PC-3 (cell line): ENCODE measurements around the gene SNUPN. TPM values are rescaled to one million over a fixed set of nuclear protein-coding genes. Genes with fewer than 3 reads are reported as not detected.
A peak's percentile ranks its signal among the peaks of the same experiment; 100 is the strongest.
"Not testable (repeated sequence)": the region's sequence is repeated elsewhere in the genome, so short reads cannot be mapped to it uniquely, and the experiment has no call there.

ENCODE experiments used
- ATAC-seq: fragments of 200-7000 bp; cut with Tn5 transposase; 2 replicates; pipeline ENCODE4 v1.9.1; 2020; ENCODE audit warnings: mild to moderate bottlenecking, moderate library complexity
- BruUV-seq: library from RNA; stranded (reverse); fragments of 400-500 nt; replicated peaks from 2 replicates; lab custom pipeline; 2021; lab: Mats Ljungman, UMichigan
- CTCF ChIA-PET: fragments of 300-600 bp; sonication (Branson Sonifier 250); formaldehyde crosslinking; loops from one replicate; lab custom pipeline; 2022; ENCODE audit warnings: antibody characterized with exemption; lab: Charles Lee
- POLR2A ChIA-PET: fragments of 300-600 bp; sonication (Branson Sonifier 250); formaldehyde crosslinking; loops from one replicate; lab custom pipeline; 2022; ENCODE audit warnings: antibody characterized with exemption; ENCODE audit not compliant: unreplicated experiment; lab: Charles Lee
- DNase-seq: peaks from one replicate; pipeline ENCODE4 v3.0.0-alpha.2; 2015
- H2AFZ ChIP-seq: fragments of 300-600 bp; sonication (generic); 2 replicates; pipeline ENCODE4 v1.6.0; 2016; ENCODE audit warnings: antibody characterized with exemption, low read length
- H3F3A ChIP-seq: fragments of 300-600 bp; sonication (generic); one replicate; pipeline ENCODE4 v1.6.0; 2017; ENCODE audit warnings: antibody characterized with exemption, low read length, control low read depth, mild to moderate bottlenecking; ENCODE audit not compliant: unreplicated experiment
- H3K27ac ChIP-seq: fragments of 300-600 bp; sonication (generic); 2 replicates; pipeline ENCODE4 v1.5.1; 2016; ENCODE audit warnings: mild to moderate bottlenecking, low read length
- H3K27me3 ChIP-seq: fragments of 300-600 bp; sonication (generic); 2 replicates; pipeline ENCODE4 v1.6.1; 2016; ENCODE audit warnings: low read length, mixed read lengths
- H3K36me3 ChIP-seq: fragments of 300-600 bp; sonication (generic); 2 replicates; pipeline ENCODE4 v1.6.1; 2016; ENCODE audit warnings: low read depth, mixed run types, low read length, mixed read lengths
- H3K4me1 ChIP-seq: fragments of 300-600 bp; sonication (generic); 2 replicates; pipeline ENCODE4 v1.5.1; 2016; ENCODE audit warnings: low read length; ENCODE audit not compliant: insufficient read depth
- H3K4me2 ChIP-seq: fragments of 300-600 bp; sonication (generic); 2 replicates; pipeline ENCODE4 v1.6.0; 2016; ENCODE audit warnings: low read length
- H3K4me3 ChIP-seq: fragments of 300-600 bp; sonication (generic); 2 replicates; pipeline ENCODE4 v1.5.1; 2016; ENCODE audit warnings: mild to moderate bottlenecking, low read length, mixed read lengths
- H3K79me2 ChIP-seq: fragments of 300-600 bp; sonication (generic); 2 replicates; pipeline ENCODE4 v1.6.1; 2017; ENCODE audit warnings: low read length, mixed read lengths
- H3K9ac ChIP-seq: fragments of 300-600 bp; sonication (generic); 2 replicates; pipeline ENCODE4 v1.6.0; 2016; ENCODE audit warnings: mild to moderate bottlenecking, low read length
- H3K9me2 ChIP-seq: fragments of 300-600 bp; sonication (generic); replicated peaks from 2 replicates; pipeline ENCODE4 v1.6.1; 2016; ENCODE audit warnings: mixed run types, low read length, mixed read lengths
- H3K9me3 ChIP-seq: fragments of 300-600 bp; sonication (generic); 2 replicates; pipeline ENCODE4 v1.6.1; 2016; ENCODE audit warnings: low read length, mixed read lengths
- H4K20me1 ChIP-seq: fragments of 300-600 bp; sonication (generic); 2 replicates; pipeline ENCODE4 v1.6.1; 2016; ENCODE audit warnings: low read length, mixed read lengths
- EZH2 ChIP-seq: fragments of 300-600 bp; sonication (generic); IDR thresholded peaks from one replicate; pipeline ENCODE4 v1.6.1; 2017; ENCODE audit warnings: antibody characterized with exemption, mild to moderate bottlenecking, low read length; ENCODE audit not compliant: unreplicated experiment
- EZH2phosphoT487 ChIP-seq: fragments of 300-600 bp; sonication (generic); IDR thresholded peaks from 2 replicates; pipeline ENCODE4 v1.6.1; 2018; ENCODE audit warnings: mild to moderate bottlenecking, antibody characterized with exemption, low read length, borderline replicate concordance
- intact Hi-C: fragments of 100-400 bp; cut with micrococcal nuclease; formaldehyde crosslinking; loops from 2 replicates; pipeline ENCODE4 v1.9.0; 2023
- total RNA-seq: library from RNA; depleted of rRNA; stranded (reverse); fragments of >200 nt; gene quantifications from 2 replicates; pipeline ENCODE4 v1.2.3, GENCODE V29; 2014
- TF ChIP-seq, protein P1 (sequence below): fragments of 300-600 bp; sonication (generic); conservative IDR thresholded peaks from 2 replicates; pipeline ENCODE4 v1.5.1; 2017; ENCODE audit warnings: antibody characterized with exemption, low read depth, mild to moderate bottlenecking, low read length

SNUPN gene
- total RNA-seq, 1 experiment from 2014 or later, result 7.9 TPM

DNA sequence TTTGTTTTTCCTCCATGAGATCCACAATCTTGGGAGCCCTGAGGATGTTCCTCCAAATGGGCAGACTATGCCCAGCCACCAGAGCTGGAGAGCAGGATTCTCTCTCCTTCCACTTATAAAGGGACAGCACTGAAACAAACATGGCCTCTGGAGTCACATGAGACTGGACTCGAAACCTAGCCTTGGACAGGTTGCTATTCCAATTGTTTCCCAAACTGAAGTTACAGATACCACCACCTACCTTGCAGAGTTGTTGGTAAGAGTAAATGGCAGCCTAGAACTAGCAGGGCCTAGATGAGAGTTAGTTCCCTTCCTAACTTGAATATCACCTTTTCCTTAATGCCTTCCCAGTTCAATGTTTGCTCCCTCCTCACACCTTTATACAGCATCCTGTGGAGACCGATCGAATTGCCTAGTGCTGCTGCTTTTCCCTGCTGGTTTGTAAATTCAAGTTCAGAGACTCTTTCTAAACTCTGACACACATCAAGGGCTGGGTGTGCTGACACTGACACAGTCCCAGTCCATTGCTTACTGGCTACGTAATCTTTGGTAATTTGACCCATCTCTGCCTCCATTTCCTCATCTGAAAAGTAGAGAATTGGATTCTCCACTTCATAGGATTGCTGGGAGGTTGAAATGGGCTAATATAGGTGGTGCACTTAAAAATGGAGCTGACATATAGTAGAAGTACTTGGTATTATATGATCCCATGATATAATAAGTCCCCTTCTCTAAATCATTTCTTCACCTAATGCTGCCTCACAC, 11.9 kb upstream of the SNUPN start:
- no peaks in the 10 kb centered on the region for H3F3A ChIP-seq
- no peak overlapping the region for H2AFZ ChIP-seq
- no peak for DNase-seq
- H3K4me1 ChIP-seq, result peaks cover 12% of the 10 kb centered on the region
- H3K27me3 ChIP-seq, result no peaks in the 10 kb centered on the region
- peaks cover 33% of the 10 kb centered on the region for H3K79me2 ChIP-seq
- TF ChIP-seq EZH2phosphoT487 (no peak), EZH2 (no peak)
- TF ChIP-seq, protein P1, sequence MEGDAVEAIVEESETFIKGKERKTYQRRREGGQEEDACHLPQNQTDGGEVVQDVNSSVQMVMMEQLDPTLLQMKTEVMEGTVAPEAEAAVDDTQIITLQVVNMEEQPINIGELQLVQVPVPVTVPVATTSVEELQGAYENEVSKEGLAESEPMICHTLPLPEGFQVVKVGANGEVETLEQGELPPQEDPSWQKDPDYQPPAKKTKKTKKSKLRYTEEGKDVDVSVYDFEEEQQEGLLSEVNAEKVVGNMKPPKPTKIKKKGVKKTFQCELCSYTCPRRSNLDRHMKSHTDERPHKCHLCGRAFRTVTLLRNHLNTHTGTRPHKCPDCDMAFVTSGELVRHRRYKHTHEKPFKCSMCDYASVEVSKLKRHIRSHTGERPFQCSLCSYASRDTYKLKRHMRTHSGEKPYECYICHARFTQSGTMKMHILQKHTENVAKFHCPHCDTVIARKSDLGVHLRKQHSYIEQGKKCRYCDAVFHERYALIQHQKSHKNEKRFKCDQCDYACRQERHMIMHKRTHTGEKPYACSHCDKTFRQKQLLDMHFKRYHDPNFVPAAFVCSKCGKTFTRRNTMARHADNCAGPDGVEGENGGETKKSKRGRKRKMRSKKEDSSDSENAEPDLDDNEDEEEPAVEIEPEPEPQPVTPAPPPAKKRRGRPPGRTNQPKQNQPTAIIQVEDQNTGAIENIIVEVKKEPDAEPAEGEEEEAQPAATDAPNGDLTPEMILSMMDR, result no peak
- no peaks in the 10 kb centered on the region for H3K36me3 ChIP-seq
- ATAC-seq, result no peak
- intact Hi-C loops, result loop anchor here (2.0 kb wide), 1 partner anchor 45 kb away; no protein-coding TSS in a partner anchor
- no peaks in the 10 kb centered on the region for H3K9me3 ChIP-seq
- peak overlapping the region; percentile 96 for H3K4me3 ChIP-seq
- no peaks in the 10 kb centered on the region for H3K9me2 ChIP-seq
- H3K4me2 ChIP-seq, result peak overlapping the region; percentile 91
- CTCF ChIA-PET, result interaction anchor here (1.3 kb wide), 1 partner anchor 32 kb away, joined by 4 read pairs; no protein-coding TSS in a partner anchor
- no peak overlapping the region for H3K27ac ChIP-seq
- POLR2A ChIA-PET, result interaction anchor here (1.1 kb wide), 1 partner anchor 12 kb away, joined by 6 read pairs; the partner anchor contains the start of gene SNUPN
- no peak overlapping the region for H3K9ac ChIP-seq
- H4K20me1 ChIP-seq, result peaks cover 24% of the 10 kb centered on the region
- BruUV-seq, result no TSS peak

DNA sequence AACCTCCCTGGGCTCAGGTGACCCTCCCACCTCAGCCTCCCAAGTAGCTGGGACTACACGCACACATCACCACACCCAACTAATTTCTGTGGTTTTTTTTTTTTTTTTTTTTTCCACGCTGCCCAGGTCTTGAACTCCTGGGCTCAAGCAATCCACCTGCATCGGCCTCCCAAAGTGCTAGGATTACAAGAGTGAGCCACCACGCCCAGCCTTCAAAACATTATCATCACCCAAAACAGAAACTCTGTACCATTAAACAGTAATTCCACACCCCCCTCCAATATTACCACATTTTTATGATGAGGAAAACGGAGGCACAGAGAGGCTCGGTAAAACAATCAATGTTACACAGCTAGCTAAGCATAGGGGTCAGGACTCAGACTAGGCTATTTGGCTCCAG, 10.5 kb upstream of the SNUPN start:
- no TSS peak for BruUV-seq
- ATAC-seq (no peak), DNase-seq (no peak)
- TF ChIP-seq, protein P1, result no peak
- TF ChIP-seq EZH2 (no peak), EZH2phosphoT487 (no peak)
- POLR2A ChIA-PET, result no interaction called here
- Histone ChIP-seq H3K4me3 (no peak overlapping the region), H3K27me3 (no peaks in the 10 kb centered on the region), H4K20me1 (peaks cover 24% of the 10 kb centered on the region), H3F3A (no peaks in the 10 kb centered on the region), H3K79me2 (peaks cover 33% of the 10 kb centered on the region), H3K4me2 (no peak overlapping the region), H3K4me1 (peaks cover 12% of the 10 kb centered on the region), H3K36me3 (no peaks in the 10 kb centered on the region), H3K9ac (no peak overlapping the region), H2AFZ (no peak overlapping the region), H3K9me2 (no peaks in the 10 kb centered on the region), H3K27ac (no peak overlapping the region), H3K9me3 (no peaks in the 10 kb centered on the region)
- intact Hi-C loops, result no loop called here
- CTCF ChIA-PET, result no interaction called here

DNA sequence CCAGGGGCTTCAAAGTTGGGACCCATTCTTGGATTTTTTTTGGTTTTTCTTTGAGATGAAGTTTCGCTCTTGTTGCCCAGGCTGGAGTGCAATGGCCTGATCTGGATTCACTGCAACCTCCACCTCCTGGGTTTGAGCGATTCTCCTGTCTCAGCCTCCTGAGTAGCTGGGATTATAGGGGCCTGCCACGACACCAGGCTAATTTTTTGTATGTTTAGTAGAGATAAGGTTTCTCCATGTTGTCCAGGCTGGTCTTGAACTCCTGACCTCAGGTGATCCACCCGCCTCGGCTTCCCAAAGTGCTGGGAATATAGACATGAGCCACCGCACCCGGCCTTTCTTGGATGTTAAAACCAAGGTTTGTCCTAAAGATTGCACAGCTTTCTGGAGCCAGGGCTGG, 8.4 kb upstream of the SNUPN start:
- BruUV-seq, POLR2A ChIA-PET: not testable (repeated sequence)

More for the DNA sequence above, 8.4 kb upstream of the SNUPN start:
- H3K27me3 ChIP-seq, intact Hi-C loops, H3K36me3 ChIP-seq, DNase-seq, H3K9me3 ChIP-seq, H3K9me2 ChIP-seq, ATAC-seq, H3K9ac ChIP-seq, H3F3A ChIP-seq, H3K27ac ChIP-seq, H3K4me3 ChIP-seq, H2AFZ ChIP-seq, H3K4me2 ChIP-seq: not testable (repeated sequence)
- peaks cover 22% of the 10 kb centered on the region for H3K79me2 ChIP-seq
- H3K4me1 ChIP-seq, result peaks cover 12% of the 10 kb centered on the region
- CTCF ChIA-PET, result interaction anchor here (0.7 kb wide), 1 partner anchor 301 kb away, joined by 4 read pairs; no protein-coding TSS in a partner anchor
- peaks cover 18% of the 10 kb centered on the region for H4K20me1 ChIP-seq
